ENCODE data around the gene PLA2G6.
"Not testable (repeated sequence)": the region's sequence is repeated elsewhere in the genome, so short reads cannot be mapped to it uniquely, and the experiment has no call there.

PLA2G6 gene

DNA sequence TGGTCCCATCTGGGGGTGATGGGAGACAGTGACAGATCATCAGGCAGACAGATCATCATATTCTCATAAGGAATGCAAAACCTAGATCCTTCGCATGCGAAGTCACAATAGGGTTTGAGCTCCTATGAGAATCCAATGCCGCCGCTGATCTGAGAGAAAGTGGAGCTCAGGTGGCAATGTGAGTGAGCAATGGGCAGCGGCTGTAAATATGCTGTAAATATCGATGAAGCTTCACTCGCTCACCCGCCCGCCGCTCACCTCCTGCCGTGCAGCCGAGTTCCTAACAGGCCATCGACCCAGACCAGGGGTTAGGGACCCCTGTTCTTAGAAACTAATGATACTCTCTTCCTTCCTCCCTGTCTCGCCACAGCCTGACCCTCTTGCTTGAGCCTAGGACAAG, 9.4 kb upstream of the PLA2G6 start:
- DNase-seq: no peak

DNA sequence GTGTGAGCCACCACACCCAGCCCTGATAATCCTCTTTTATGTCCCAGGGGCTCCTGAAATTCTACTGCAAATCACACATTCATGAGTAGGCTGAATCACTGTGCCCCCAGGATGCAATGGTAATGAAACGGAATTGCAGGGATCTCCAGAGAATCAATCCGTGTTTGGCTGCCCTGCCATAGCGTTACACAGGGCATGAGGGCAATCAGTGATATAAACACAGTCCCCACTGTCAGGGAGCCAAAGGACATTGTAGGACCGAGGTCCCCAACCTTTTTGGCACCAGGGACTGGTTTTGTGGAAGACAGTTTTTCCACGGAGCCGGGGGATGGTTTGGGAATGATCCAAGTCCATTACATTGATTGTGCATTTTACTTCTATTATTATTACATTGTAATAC, 9.0 kb upstream of the PLA2G6 start:
- no peak for DNase-seq

DNA sequence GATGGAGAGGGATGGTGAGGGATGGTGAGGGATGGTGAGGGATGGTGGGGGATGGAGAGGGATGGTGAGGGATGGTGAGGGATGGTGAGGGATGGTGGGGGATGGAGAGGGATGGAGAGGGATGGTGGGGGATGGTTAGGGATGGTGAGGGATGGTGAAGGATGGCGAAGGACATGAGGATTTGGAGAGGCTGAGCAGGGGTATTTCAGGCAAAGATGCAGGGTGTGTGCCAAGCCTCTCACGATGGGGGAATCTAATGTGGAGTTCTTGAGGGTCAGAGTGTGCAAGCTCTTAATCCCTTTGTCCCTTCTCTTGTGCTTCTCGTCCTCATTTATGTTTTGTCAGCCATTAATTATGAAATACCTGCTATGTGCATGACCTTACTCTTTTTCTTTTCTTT, 7.5 kb upstream of the PLA2G6 start:
- DNase-seq: no peak

DNA sequence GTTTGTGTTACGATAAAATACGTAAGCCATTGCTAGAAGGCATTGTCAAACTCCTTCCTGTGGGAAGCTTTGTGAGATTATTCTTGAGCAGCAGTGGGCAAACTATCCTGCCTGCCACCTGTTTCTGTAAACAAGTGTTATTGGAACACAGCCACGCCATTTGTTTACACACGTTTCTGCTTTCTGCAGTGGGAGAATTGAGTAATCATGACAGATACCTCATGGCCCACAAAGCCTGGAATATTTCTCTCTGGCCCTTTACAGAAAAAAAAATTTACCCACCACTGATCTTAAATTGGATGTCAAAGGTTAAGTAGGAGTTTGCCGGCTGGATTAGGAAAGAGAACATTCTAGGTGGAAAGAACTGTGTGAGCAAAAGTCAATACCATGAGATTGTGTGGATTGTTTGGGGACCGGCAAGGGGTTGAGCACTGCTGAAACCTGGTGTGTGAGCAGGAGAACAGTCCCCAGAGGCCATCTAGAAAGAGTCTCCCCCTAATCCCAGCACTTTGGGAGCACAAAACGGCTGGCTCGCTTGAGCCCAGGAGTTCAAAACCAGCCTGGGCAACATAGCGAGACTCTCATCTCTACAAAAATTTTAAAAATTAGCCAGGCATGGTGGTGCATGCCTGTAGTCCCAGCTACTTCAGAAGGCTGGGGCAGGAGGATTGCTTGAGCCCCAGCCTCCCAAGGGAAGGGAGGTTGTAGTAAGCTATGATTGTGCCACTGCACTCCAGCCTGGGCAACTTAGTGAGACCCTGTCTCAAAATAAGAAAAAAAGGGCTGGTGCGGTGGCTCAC, 6.0 kb upstream of the PLA2G6 start:
- no peak for DNase-seq

DNA sequence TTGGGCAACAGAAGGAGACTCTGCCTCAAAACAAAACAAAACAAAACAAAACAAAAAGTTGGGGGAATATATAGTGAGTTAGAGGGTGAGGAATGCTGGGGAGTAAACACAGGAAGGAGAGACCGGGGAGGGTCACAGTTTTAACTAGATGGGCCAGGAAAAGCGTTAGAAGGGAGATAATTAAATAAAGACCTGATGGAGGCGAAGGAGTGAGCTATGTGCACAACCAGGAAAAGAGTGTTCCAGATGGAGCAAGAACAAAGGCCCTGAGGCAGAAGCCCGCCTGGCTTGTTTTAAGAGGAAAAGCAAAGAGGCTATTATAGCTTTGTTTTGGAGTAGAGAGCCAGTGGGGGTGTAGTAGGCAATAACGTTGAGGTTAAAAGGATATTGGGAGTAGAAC, 4.8 kb upstream of the PLA2G6 start:
- DNase-seq: no peak

DNA sequence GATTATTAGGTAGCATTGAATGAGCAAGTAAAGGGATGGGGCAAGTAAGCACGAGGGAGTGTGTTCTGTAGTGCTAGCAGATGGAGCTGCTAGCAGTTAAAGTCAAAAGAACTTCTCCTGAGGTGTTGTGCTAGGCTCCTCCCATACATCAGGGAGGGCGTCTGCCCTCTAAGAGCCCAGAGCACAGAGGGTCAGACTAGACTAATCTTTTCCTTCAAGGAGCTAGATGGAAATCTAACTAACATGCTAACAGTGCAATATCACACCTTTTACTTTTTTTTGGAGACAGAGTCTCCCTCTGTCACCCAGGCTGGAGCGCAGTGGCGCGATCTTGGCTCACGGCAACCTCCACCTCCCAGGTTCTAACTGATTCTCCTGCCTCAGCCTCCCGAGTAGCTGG, 3.2 kb upstream of the PLA2G6 start:
- no peak for DNase-seq

DNA sequence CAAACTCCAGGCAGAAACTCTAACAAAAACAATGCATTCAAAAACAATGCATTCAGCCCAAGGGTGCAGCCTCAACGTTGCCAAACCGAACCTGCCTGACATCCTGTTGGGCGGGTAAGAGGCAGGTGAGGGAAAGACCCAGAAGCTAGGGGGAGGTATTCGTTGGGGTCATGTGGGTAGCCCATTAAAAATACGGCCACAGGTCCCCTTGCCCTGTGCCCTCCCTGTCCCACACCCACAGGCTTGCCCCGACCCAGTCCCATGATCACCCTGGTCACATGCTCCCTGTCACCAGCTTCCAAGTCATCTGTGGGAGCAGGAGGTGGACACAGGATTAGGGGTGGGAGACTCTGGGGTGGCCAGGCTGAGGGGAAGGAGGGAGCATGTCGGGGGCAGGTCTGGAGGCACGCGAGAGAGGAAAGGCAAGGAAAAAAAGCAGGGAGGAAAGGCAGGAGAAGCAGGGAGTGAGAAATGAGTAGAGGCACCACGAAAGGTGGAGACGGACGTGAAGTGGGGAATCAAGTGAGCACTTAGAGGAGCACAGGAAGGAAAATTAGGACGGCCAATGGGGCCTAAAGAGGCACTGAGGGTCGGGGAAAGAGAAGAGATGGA, 683 bp downstream of the PLA2G6 start:
- peak in 1 of 2 experiments; percentile 36 for DNase-seq

DNA sequence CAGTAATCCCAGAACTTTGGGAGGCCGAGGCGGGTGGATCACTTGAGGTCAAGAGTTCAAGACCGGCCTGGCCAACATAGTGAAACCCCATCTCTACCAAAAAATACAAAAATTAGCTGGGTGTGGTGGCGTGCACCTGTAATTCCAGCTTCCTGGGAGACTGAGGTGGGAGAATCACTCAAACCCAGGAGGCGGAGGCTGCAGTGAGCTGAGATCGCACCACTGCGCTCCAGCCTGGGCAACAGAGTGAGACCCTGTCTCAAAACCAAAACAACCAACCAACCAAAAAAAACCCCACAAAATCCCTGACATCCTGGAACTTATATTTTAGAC, 3.1 kb downstream of the PLA2G6 start:
- not testable (repeated sequence) for DNase-seq

DNA sequence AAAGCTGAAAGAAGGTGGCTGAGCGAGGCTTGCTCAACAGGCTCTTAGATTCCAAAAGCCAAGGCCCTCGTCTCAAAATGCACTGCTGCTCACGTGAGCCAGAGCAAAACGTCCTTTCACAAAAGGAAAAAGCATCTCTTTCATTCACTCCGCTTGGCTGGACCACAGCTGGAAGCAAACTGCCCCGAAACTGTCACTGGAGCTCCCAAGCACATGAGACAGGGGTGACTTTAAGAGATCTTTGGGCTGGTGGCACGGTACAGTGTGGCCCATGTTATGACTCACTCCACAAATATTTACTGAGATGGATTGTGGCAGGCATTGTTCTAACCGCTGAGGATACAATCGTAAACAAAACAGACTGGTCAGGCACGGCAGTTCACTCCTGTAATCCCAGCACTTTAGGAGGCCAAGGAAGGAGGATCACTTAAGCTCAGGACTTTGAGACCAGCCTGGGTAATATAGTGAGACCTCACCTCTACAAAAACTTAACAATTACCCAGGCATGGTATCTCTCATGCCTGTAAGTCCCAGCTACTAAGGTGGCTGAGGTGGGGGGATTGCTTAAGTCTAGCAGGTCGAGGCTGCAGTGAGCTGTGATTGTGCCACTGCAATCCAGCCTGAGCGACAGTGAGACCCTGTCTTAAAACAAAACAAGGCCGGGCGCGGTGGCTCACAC, 3.6 kb downstream of the PLA2G6 start:
- peak; percentile 65 to 92 for DNase-seq

DNA sequence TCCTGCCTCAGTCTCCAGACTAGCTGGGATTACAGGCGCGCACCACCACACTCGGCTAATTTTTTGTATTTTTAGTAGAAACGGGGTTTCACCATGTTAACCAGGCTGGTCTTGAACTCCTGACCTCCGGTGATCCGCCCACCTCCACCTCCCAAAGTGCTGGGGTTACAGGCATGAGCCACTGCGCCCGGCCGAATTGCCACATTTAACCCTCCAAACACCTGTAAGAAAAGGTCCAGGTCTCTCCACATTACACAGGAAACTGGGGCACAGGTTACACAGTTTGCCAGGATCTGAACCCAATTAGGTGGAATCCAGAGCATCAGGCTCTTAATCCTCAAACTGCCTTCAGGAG, 4.1 kb downstream of the PLA2G6 start:
- DNase-seq: not testable (repeated sequence)

DNA sequence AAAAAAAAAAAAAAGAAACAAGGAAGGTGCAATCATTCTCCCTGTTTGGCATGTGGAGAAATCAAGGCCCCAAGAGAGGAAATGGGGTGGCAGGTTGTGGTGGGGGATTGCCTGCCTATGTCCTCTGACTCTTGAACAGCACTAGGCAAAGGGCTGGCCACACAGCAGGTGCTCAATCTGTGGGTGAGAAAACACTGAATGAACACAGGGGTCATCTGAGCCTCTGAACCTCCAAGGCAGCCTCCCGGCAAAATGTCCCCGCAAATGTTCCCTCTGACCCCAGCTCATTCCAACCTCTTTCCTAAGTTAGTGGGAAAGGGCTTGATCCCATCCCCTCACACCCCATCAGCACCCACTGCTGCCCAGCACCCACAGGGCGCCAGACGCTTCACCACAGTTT, 4.6 kb downstream of the PLA2G6 start:
- no peak for DNase-seq

DNA sequence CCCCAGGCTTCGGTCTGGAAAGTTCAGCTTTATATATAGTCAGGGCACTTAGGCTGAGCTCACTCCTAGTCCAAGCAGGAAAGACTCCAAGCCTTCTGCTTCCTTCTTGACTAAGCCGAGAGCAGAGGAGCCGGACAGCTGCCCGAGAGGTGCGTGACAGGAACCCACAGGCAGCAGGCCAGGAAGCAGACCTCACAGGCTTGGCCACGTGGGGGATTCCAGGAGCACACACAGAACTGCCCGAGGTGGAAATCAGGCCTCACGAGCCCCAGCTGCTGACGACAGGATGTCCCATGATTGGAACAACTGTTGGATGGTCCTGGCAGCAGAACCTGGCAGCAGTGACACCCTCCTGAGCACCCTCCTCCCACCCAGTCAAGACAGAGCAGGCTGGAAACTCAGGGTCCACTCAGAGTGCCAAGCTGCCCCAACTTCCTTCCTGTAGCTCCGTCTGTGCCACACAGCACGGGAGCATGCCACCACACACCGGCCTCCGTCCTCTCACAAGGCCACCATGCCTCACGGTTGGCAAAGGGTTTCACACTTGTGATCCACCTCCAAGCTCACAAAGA, 5.4 kb downstream of the PLA2G6 start:
- DNase-seq: no peak

DNA sequence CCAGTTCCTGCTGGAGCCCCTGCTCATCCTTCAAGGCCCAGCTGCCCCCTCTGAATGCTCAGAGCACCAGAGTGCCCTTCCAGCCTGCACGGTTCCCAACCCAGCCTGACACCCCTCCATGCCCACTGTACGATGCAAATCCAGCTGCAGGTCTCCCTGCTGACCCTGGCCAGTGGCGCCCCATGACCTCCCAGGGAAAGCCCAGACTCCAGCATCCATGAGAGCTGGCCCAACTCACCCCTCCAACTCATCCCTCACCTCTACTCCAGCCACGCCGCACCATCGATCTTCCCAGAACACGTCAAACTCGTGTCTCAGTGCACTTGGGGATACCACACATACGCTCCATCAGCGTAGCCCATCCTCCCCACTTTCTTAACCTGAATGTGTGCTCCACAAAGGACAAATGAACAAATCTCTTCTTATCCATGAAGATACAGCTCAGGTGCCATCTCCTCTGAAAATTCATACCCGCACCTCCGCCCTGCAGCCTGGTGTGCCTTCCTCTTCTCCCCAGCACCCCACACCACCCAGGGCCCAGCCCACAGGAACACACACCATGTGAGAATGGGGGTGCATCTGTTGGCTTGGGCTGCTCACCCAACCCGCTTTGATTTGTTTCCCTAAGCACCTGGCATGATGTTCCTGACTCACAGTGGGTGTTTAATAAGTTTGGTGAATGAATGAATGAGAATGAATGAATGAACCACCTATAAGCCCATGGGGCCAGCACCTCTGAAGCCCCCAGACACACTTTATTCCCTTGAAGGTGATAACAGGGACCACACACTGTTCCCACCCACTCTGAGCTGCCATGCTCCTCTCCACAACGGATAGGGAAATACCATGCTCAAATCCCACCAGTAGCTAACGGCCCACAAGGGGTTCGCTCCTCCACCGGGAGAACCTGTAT, 6.2 kb downstream of the PLA2G6 start:
- DNase-seq: no peak

DNA sequence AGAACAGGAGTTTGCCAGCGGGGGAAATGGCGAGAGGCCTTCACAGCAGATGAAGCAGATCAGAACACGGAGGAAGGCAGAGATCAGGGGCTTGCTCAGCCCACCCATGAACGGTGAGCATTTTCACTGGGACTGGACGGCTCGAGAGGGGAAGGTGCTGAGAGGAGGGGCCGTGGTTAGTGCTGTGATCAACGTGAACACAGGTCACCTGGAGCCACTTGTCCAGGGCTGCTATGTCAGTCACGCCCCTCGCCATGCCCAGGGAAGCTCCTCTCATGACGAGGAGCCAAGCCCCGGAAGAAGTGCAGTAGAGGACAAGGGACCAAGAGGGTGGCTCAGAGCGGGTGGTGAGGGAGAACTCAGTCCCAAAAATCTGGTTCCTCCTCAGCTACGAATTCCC, 7.0 kb downstream of the PLA2G6 start:
- no peak for DNase-seq

DNA sequence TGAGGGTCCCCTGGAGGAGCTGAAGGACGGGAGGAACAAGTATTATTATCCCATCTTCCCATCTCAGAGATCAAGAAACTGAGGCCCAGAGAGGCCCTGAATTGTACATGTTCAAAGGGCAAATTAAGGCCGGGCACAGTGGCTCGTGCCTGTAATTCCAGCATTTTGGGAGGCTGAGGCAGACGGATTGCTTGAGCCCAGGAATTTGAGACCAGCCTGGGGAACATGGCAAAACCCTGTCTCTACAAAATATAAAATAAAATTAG, 8.1 kb downstream of the PLA2G6 start:
- no peak for DNase-seq

DNA sequence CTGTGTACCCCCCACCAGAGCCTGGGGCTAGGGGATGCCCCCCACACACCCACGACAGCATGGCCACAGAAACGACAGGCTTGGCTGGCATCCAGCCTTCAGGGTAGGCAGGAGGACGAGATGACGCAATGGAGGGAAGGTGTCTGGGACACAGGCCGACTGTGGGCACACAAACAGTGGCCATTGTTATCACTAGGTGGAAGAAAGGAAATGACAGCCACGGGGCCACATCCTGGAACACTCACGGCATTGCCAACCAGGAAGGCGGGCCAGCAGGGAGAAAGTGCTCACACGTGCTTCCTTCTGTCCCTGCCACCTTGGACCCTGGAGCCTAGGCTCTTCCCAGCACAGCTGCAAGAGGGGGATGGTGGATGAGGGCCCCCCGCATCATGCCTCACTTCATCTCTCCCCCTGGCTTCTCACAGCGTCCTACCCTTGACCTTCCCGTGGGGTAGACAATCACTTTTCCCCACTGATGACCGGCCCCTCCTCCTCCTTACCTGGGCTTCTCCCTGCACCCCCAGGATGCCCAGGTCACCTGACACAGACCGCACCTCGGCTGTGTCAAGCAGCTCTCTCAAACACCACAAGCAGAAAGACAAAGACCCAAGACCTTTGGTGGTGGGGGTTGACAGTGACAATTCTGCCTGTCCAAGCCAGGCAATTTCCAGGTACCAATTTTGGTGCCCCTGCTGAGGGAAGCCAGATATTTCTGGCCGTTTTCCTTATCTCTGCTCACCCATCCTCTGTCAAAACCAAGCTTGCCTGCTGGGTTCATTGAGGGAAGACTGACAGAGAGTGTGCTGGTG, 8.6 kb downstream of the PLA2G6 start:
- peak in 1 of 2 experiments; percentile 22 for DNase-seq

DNA sequence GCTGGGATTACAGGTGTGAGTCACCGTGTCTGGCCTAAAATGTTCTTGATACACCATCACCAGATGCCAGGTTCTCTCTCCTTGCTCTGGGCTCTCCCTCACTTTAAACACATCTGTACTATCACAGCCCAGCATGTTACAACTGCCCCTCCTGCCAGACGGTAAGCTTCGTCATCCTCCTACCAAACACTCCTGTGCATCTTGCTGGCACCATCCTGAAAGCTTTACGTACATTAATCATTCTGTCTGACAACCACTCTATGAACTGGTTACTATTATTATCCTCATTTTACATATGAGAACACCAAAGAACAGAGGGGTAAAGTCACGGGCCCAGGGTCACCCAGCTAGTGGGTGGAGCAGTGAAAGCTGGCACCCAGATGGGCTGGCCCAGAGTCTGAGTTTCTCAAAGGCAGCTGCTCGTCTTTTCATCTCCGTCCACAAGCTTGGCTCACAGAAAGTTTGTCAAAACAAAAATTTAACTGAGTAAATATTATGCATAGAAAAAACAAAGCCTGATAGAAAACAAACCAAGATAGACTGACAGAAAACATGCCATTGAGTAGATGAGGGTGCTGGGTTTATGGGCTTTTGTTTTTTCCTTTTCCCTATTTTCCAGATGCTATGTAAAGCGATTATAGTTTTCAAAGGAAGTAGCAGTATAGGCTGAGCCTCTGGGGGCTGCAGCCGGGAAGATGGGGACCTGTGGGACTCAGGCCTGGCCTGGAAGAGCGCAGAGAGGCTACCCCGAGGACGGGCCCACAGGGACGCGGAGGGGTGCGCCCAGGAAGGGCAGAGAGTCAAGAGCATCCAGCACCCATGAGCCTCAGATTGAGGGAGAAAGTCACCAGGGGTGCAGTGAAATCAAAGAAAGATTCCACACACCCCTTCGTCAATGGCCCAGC, 9.5 kb downstream of the PLA2G6 start:
- DNase-seq: no peak

DNA sequence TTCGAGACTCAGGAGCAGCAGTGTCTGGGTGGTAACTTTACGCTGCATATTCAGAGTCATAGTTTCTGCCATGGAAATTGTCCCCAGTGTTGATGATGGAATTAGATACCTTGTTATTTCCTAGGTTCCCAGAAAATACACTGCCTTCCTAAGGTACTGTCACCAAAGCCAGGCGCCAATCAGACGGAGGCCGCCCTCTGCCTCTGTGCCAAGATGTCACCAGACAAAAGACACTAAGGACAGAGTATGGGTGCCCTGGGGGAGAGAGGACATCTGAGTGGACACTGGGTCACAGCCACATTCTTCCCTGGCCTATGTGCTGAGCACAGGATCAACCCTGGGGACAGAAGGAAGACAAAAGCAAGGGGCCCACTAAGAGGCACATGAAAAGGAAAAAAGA, 11.2 kb downstream of the PLA2G6 start:
- DNase-seq: no peak

DNA sequence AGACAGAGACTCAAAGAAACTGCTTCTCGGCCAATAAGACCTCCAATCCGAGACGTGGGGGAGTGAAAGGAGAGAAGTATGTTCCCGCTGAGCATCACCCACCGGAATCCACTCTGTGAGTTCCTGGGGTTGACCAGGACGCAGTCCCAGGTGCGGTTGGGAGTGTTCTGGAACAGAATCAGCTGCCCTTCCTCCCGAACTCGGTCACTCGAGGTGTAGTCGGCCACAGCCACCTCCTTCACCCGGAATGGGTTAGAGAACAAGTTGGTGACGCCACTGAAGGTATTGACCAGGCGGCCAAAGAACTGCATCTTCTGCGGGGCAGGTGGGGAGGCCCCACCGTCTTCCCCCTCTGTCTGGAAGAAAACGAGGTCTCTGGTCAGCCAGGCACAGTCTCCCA, 12.5 kb downstream of the PLA2G6 start:
- DNase-seq: no peak

DNA sequence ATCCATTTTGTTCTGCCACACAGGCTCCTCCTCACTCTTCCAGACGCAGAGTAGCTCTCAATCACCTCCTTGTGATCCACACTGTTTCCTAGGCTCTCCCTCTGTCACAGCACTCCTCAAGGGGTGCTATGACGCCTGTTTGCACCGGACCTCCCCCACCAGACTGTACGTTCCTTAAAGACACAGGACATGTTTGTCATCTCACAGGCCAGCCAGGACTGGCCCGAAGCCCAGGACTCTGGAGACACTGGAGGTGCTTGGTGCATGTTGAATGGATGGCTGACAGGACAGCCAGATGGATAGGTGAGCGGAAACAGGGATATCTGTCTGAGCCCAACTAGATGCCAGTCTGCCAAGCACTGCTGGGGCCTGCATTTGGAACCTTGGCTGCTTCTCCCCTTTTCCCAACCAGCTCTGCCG, 13.6 kb downstream of the PLA2G6 start:
- no peak for DNase-seq

DNA sequence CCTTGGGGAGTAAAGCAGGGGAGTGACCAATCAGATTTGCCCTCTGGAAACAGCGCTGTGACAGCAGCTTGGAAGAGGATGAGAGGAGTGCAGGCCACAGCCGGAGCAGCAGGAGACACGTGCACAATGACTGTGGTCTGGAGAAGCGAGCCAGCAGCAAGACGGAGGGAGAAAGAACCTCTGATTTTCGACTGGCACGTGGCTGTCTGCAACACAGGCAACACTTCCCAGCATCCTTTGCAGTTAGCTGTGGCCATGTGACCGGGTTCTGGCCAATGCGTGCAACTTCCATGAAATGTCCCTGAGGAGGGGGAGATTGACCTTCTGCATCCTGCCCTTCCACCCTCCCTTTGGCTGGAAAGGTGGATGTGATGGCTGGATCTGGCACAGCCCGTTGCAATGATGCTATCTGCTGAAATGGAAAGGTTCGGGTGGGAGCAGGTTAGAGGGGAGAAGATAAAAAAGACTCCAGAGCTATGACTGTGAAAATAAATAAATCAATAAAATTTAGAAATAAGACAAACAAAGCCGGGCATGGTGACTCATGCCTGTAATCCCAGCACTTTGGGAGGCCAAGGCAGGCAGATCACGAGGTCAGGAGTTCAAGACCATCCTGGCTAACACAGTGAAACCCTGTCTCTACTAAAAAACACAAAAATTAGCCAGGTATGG, 15.6 kb downstream of the PLA2G6 start:
- no peak for DNase-seq

All from SW 1271 (cell line).